HG03135 (cell line): ENCODE measurements around the gene SLC2A5.
"Not testable (repeated sequence)": the region's sequence is repeated elsewhere in the genome, so short reads cannot be mapped to it uniquely, and the experiment has no call there.

Experiments
- ATAC-seq: cut with Tn5 transposase; IDR thresholded peaks from one replicate; pipeline ENCODE4 v1.9.1; 2021; ENCODE audit warnings: mild to moderate bottlenecking, moderate library complexity; ENCODE audit not compliant: unreplicated experiment

The SLC2A5 gene

DNA sequence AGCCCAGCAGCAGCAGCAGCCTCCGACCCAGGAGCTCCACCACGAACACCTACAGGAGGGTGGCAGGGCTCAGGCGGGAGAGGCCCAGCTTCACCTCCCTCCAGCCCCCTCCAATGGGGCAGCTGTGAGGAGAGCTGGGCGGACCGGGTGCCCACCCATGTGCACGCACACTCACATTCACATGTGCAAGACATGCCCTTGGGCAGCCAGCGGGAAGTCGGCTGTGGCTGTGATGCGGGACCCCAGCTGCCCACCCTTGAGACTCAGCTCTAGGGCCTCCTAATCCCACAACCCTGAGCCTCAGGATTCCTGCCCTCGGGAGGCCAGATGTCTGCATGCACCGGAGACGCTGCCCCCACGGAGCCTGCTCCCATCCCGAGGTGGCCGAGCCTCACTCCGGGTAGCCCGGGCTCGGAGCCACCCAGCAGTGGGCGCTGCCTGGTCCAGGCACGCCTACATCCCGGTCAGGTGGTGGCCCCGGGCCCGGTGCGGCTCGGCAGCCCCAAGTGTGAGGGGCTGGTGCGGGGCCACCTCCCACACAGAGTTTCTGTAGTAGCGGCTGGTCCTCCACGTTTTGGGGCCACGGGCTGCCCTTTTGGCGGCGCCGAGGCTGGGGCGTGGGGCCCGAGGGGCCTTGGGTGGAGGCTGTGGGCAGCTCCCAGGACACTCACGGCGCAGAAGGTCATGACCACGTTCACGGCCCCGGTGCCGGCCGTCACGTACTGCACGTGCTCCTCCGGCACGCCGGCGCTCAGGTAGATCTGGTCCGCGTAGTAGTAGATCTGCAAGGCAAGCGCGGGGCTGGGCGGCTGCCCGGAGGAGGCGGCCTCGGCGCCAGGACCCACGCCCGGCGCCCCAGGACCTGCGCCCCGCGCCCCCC is 30.3 kb downstream of the SLC2A5 start:
- ATAC-seq: no peak

DNA sequence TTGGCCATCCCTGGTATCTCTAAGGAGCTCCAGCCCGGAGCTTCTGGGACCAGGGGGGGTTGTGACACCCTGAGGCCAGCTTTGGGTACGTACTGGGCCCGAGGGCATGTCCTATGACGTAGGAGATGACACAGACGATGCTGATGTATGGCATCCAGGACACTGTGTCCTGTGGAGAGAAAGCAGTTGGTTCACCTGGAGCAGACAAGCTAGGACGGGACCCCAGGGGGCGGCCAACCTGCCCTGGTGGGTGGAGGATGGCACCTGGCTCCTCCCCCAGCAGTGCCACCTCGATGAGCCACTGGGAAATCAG is 31.1 kb downstream of the SLC2A5 start:
- ATAC-seq: no peak

DNA sequence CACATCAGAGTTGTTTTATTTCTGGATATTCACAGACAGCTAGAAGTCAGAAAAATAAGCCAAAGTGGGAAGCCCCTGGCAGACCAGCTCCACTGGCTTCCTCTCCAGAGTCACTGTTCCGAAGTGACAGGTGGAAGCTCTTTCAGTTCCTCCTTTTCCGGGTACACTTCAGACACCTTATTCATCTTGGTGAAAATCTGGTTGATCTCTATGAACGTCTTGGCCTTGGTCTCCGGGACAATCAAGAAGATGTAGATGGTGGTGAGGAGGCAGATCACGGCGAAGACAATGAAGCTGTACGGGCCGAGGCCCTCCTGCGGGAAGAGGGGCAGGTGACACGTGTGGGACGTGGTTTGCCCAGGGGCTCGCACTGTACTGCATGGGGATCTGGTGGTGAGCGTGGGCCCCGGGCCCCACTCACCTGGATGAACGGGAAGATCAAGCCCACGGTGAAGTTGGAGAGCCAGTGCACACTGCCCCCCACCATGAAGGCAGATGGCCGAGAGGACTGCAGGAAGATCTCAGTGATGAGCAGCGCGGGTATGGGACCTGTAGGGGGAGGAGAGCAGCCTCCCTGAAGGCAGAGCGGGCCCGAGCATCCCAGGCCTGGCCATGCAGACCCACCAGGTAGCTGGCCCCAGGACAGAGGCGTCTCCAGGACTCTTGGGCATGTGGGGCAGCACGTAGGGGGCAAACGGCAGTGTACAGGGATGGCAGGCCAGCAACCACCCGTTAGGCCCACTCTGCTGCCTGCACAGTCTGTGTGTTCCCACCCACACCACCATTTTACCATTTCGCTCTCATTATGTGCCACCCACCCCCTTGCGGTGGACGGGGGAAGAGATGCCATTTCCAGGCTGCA is 31.7 kb downstream of the SLC2A5 start:
- no peak for ATAC-seq

DNA sequence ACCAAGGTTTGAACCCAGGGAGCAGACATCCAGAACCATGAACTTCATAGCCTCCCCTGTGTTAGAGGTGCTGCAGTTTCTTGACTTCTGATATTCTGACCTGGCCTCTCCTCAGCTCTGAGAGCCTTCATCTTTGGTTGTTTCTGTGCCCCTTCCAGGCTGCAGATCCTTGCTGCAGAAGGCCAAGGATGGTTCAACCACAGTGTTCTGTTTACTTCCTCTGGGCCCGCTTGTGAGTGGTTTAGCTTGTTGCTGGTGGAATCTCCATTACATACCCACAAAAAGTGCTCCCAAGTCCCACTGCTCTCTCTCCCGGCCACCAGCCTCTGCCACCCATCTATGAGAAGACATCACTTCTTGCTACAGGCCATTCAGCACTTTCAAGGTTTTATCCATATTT is 34.2 kb downstream of the SLC2A5 start:
- no peak for ATAC-seq

DNA sequence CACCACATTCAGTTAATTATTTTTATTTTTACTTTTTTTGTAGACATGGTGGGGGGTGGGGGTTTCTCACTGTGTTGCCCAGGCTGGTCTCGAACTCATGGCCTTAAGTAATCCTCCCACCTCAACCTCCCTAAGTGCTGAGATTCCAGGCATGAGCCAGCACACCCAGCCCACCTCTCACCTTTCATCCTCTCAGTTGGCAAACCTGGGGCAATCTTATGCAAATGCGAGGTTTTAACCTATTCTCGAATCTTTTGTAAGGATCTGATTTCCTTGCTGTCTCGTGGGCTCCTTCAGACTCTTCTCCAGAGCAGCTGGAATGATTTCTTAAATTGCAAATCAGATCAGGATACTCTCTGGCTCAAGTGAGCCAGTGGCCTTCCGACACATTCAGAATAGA is 36.1 kb downstream of the SLC2A5 start:
- ATAC-seq: no peak

DNA sequence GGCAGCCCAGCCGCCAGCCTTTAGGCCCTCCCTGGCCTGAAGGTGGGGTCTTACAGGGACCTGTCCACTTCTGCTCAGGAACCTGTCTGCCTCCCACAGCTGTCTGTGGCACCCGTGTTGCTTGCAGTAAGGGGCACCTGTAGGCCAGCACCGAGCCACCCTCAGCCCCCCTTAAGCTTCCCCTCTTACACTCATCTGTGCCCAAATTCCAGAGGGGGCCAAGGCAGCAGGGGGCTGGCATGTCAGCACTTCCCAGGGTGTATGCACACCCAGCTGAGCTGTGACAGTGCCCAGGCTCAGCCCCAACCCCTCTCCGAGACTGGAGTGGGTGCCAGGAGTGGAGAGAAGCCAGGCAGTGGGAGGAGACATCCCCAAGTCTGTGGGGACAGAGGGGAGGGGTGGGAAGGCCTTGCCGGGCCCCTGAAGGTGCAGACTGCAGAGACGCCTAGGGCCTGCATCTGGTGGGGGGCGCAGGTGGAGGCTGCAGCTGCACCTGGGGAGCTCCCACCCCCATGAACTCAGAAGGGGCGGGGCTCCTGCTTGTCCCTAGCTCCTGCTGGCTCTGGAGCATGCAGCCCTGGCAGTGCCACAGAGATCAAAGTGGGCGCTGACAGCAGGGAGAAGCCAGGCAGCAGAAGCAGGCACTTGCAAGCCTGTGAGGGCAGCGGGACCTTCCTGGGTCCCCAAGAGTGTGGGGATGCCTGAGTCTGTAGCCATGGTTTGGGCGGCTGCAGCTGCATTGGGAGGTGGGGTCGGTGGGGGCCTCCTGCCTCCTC is 37.8 kb downstream of the SLC2A5 start:
- ATAC-seq: no peak

DNA sequence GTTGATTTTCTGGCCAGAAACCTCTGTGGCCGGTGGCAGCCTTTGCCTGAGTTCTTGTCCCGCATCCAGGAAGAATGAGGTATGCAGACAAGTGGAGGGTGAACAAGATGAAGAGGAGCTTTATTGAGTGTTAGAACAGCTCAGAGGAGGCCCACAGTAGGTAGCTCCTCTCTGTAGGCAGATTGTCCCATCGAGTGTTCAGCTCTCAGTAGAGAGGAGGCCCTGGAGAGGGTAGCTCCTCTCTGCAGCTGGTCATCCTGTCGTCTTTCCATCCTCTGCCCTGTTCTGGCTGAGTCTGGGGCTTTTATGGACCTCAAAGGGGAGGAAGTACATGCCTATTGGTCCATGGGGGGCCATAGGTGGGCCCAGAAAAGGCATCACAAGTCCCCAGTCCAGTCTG is 38.4 kb downstream of the SLC2A5 start:
- ATAC-seq: not testable (repeated sequence)

DNA sequence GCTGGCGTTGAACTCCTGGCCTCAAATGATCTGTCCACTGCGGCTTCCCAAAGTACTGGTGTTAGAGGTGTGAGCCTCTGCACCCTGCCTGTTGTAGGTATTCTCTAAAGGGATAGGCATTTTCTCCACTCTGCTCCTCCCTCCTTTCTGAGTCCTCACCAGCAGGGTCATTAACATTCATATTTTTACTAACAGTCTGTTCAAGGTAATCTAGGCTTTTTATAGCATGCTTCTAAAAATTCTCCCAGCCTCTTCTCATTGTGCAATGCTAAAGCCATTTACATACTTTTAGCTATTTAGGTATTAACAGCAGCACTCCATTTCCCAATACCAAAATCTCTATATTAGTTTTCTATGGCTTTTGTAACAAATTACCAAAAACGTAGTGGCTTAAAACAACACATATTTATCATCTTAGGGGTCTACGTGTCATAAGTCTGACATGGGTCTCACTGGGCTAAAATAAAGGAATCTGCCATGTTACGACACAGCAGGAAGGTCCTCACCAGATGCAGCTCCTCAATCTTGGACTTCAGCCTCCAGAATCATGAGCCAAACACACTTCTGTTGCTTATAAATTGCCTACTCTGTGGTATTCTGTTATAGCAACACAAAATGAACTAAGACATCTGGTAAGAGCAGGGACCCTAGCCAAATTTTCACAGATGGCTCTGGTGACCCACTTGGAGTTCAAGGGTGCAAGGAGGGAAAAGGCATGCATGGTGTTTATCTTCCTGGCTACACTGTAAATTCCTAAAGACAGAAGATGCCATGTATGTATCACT is 40.3 kb downstream of the SLC2A5 start:
- ATAC-seq: no peak

DNA sequence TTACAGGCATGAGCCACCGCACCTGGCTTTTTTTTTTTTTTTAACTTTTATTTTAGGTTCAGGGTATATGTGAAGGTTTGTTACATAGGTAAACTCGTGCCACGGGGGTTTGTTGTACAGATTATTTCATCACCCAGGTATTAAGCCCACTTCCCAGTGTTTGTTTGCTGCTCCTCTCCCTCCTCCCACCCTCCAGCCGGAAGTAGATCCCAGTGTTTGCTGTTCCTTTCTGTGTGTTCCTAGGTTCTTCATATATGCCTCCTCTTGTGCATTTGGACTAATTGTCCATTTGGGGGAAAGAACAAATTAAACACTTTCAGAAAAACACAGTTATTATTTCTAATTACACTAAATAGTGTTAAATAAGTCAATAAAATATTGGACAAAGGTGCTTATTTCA is 42.1 kb downstream of the SLC2A5 start:
- no peak for ATAC-seq

DNA sequence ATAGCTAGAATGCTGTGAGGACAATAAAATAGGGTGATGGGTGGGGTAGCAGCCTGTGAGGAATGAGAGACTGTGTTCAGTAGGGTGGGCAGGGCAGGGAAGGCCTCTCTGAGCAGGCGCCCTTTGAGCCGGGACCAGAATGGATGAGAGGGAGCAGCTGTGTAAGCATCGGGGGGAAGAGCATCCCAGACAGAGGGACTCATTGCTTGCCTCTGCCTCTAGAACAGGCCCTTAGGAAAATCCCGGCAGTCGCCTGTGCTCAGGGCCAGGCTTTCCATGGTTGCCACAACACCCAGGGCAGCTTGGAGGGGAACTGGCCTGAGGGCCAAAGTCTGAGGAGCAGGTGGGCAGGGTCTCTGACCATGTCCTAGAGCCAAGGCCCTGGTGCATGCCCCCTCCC is 44.0 kb downstream of the SLC2A5 start:
- ATAC-seq: no peak

DNA sequence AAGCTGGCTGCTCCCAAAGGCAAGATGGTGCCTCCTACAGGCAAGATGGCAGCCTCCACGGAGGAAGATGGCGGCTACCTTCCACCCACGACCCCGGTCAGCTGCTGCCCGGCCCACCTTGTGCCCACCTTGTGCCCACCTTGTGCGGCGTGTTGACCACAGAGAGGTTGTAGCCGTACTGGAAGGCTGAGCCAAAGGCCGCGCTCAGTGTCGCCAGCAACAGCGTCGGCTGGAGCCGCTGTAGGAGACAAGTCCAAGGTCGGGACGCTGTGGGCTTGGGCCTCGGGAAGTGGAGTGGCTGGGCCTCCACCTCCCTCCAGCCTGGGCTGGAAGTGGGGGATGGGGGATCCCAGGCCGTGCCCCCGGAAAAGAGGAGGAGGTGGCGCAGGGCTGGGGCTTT is 44.6 kb downstream of the SLC2A5 start:
- ATAC-seq: no peak

DNA sequence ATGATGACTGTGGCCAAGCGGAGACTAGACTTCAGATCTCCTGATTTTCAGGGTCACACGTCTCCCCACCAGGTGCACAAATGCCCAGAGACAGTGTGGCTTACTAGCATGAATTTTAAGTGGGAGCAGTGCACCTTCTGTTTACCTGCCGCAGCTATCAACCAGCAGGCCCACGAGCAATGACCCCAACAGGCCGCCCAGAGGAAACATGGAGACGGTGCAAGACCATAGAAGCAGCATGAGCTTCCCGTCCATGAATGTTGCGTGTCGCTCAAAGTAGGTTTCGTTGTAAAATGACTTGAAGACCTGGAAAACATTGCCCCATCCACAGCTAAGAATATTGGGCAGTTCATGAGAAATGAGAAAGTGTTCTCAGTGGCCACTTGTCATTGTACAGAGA is 46.7 kb downstream of the SLC2A5 start:
- no peak for ATAC-seq

DNA sequence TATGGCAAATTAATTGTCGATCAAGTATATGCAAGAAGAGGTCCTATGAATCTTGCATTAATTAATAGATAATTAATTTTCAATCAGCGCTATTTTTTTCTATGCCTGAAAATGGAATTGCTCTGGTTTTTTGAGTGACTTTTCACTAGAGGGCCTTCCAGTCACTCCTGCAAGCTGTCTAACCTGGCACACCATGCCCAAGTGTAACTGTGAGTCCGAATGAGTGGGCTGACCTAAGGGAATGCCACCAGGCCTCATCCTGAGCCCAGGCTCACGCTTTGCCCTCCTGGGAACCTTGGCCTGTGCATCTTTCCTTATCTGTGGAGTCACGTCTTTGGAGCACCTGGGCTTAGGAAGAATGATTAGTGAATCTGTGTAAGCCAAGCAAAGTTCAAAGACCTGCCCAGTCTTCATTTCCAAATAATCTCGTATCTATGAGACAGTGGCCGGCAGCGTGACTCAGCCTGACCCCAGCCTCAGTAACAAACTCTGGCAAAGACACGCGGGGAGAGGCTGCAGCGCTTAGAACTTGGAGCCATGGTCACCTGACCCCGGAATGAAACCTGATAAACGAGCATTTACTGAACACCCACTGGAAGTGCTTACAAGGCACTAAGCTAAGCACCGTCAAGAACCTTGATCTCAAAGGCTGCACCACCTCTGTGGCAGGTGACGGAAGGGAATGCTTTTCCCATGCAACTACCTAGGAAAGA is 47.3 kb downstream of the SLC2A5 start:
- not testable (repeated sequence) for ATAC-seq

DNA sequence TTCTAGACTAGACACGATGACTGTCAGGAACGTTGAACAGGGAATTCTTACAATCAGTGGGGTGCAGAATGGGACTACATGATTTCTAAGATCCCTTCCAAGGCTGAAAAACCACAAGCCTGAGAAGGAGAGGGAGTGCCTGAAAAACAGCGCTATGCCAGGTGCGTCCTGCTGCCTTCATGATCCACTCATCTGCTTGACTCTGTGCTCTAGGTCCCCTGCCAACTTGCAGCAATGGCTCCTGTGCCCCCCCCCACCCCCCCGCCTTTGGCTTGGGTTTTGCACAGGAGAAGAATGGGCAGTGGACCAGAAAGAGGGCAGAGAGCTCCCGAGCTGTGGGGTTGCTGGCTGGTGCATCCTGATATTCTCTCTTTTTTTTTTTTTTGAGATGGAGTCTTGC is 49.1 kb downstream of the SLC2A5 start:
- no peak for ATAC-seq

DNA sequence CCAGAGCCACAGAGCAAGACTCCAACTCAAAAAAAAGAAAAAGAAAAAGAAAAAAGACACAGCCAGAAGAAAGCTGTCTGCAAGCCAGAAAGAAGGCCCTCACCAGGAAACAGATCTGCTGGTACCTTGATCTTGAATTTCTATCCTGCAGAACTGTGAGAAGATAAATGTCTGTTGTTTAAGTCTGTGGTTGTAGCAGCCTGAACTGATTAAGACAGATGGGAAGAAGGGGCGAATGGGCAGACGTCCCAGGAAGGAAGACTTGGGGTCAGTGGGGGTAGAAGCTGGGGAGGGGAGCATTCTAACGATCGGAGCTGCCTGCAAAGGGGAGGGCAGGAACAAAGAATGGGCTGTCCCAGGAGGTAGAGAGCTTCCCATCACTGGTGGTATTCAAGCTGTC is 49.5 kb downstream of the SLC2A5 start:
- no peak for ATAC-seq

DNA sequence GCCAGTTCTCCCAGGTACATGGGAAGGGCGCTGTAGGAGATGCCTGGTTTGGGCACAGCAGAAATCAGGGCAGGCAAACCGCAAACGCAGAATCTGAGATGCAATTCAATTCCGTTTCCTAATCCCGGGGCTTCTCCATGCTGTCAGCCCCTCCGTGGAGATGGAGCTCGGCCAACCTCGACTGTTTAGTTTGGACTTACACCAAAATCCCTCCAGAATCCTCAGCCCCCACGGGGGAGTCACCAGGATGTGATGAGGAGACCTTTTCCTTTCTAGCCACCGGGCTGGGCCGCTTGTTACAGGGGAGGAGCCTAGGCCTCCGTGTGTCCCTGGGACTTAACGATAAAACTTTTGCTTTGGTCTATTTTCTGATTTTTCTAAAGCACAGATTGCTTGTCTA is 51.1 kb downstream of the SLC2A5 start:
- ATAC-seq: no peak

DNA sequence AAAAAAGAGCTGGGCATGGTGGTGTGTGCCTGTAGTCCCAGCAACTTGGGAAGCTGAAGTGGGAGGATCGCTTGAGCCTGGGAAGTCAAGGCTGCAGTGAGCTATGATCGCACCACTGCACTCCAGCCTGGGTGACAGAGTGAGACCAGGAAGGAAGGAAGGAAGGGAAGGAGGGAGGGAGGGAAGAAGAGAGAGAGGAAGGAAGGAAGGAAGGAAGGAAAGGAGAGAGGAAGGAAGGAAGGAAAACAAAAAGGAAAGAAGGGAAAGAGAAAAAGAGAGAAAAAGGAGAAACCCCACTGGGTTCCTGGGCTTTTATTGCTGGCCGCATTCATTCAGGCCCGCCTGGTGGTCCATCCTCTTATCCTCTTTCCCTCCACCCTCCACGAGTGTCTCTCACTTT is 53.0 kb downstream of the SLC2A5 start:
- ATAC-seq: no peak

DNA sequence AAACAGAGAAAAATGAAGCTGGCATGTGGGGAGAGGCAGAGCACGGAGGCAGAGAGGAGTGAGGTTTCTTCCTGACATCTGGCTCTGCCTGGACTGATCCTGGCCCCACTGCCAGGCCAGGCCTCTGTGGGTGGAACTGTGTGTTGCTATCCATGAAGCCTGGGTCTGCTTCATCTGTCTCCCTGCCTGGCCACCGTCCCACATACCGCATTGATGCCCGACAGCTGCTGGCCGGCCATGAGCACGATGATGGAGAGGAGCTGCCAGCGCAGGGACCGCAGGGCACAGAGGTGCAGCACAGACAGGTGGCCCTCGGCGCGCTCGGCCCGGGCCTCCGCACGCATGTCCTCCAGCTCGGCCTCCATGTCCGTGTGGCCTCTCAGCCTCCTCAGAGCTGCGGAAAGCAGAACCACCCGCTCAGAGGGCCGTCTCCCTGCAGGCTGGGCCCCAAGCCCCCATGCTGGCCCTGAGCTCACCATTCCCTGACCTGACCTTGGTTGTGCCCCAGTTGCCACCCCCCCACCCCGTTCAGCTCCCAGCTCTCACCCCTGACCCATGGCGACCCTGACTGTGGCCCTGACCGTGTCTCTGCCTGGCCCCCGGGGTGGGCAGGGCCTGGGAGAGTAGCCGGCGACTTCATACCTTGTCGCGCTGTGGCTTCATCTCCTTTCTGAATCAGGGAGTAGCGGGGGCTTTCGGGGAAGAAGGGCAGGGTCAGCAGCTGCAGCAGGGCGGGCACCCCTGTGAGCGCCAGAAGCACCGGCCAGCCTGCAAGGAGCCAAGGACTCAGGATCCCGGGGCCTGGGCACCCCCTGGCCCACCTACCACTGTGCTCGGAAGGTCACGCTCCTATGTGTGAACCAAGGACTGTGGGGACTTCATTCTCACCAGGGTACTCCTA is 54.7 kb downstream of the SLC2A5 start:
- ATAC-seq: no peak

DNA sequence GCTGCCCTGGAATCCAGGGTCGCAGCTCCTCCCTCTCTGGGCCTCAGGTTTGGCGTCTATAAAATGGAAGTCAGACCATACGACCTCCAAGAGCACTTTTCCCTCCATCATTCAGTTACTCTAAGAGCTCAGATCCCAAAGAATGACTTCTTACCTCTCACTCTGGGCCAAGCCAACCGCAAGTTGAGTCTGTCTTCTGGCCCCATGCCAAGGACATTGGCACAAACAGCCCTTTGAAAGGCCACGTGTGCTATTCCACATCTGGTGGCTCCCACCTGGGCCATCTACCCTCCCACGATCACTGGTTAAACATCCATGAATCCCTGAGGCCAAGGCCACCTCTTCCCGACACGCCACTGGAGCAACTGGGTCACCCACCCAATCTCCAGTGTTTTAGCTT is 55.6 kb downstream of the SLC2A5 start:
- ATAC-seq: no peak
